Measurements from ENCODE around the gene TRPC1.

The TRPC1 gene

DNA sequence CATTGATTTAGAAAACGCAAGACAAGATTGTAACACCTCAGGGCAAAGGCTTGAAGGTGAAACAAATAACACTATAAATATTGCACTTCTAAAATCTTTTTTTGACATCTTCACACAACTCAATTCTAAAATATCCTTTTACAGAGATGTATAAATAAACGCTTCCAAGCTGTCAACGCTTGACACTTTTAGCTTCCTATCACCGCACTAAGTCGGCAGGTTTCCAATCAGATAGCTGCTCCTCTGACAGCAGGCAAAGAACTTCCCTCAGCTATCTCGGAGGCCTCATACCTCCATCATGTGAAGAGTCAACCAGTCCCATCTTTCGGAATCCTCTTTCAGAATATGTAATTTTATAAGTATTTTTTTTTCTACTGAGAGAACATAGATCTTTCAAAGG, 94.1 kb downstream of the TRPC1 start:
- H3K27me3 ChIP-seq (ENCODE audit: insufficient read depth, low read depth, severe bottlenecking), result no peaks in the 10 kb centered on the region
- TF ChIP-seq, protein P1, sequence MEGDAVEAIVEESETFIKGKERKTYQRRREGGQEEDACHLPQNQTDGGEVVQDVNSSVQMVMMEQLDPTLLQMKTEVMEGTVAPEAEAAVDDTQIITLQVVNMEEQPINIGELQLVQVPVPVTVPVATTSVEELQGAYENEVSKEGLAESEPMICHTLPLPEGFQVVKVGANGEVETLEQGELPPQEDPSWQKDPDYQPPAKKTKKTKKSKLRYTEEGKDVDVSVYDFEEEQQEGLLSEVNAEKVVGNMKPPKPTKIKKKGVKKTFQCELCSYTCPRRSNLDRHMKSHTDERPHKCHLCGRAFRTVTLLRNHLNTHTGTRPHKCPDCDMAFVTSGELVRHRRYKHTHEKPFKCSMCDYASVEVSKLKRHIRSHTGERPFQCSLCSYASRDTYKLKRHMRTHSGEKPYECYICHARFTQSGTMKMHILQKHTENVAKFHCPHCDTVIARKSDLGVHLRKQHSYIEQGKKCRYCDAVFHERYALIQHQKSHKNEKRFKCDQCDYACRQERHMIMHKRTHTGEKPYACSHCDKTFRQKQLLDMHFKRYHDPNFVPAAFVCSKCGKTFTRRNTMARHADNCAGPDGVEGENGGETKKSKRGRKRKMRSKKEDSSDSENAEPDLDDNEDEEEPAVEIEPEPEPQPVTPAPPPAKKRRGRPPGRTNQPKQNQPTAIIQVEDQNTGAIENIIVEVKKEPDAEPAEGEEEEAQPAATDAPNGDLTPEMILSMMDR (IDR thresholded peaks at IDR 0.05; ENCODE audit: low read depth, low read length), result no peak
- DNase-seq, result no peak
- H3K36me3 ChIP-seq, result no peaks in the 10 kb centered on the region
- no peak overlapping the region for H3K27ac ChIP-seq
- no peaks in the 10 kb centered on the region for H3K9me3 ChIP-seq (ENCODE audit: severe bottlenecking)
- H3K4me3 ChIP-seq (ENCODE audit: low read depth, low read length), result no peak overlapping the region

- no peak overlapping the region for H3K4me3 ChIP-seq (ENCODE audit: low read depth, low read length)
- no peaks in the 10 kb centered on the region for H3K9me3 ChIP-seq (ENCODE audit: severe bottlenecking)
- H3K27ac ChIP-seq, result no peak overlapping the region
- TF ChIP-seq, protein P1 (IDR thresholded peaks at IDR 0.05; ENCODE audit: low read depth, low read length), result no peak
- H3K36me3 ChIP-seq, result no peaks in the 10 kb centered on the region
- H3K27me3 ChIP-seq (ENCODE audit: insufficient read depth, low read depth, severe bottlenecking), result no peaks in the 10 kb centered on the region
- DNase-seq, result no peak
These were observed 94.8 kb downstream of the TRPC1 start for GRCh38 chr3:142818651-142819050.

DNA sequence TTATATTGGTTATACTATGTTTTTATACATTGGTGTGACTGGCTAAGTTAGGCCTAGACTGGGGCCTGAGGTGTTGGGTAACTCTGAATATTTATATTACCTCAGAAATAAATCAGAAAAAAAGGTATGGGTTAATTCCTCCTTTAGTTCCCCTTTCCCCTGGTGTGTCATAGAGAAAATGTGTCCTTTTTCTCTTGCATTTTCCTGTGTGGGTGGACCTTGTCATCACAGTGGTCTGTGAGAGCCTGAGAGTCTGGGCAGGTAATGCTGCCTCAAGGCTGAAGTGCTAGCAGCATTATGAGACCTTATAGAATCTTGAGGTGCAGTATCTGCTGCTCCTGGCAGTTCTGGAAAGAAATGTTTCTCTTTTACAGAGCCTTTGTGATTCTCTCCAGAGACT, 95.3 kb downstream of the TRPC1 start:
- H3K36me3 ChIP-seq, result no peaks in the 10 kb centered on the region
- TF ChIP-seq, protein P1 (IDR thresholded peaks at IDR 0.05; ENCODE audit: low read depth, low read length), result no peak
- no peak overlapping the region for H3K27ac ChIP-seq
- H3K27me3 ChIP-seq (ENCODE audit: insufficient read depth, low read depth, severe bottlenecking), result no peaks in the 10 kb centered on the region
- no peaks in the 10 kb centered on the region for H3K9me3 ChIP-seq (ENCODE audit: severe bottlenecking)
- DNase-seq, result no peak
- no peak overlapping the region for H3K4me3 ChIP-seq (ENCODE audit: low read depth, low read length)

DNA sequence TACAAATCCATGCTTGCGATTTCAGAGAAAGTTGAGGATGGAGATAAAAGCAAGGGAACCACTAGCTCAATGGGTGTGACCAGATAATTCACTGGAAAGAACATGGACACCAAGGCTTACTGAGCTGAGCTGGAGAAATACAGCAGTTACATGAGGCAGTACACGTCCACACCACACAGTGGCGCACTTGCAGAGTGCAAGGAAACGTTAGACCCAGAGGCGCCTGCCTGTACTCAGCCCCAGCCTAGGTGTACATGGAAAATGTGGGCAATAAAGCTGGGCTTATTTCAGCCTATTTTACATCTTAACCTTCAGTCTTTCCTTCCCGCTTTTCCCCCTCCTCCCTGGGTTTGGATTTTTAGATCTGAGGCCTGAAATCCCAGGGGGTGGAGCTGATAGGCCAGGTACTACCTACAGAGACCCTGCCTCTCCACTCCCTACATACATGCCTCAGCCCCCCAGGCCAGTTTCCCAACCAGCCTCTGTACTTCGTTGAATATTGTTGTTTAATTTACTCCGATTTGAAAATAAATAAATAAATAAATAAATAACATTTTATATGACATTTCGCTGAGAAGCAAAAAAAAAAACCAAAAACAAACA, 105.0 kb downstream of the TRPC1 start:
- Histone ChIP-seq H3K27me3 (ENCODE audit: insufficient read depth, low read depth, severe bottlenecking) (no peaks in the 10 kb centered on the region), H3K27ac (peak overlapping the region; percentile 47; the same call in 1 of the 2 replicates), H3K36me3 (no peaks in the 10 kb centered on the region), H3K9me3 (ENCODE audit: severe bottlenecking) (no peaks in the 10 kb centered on the region), H3K4me3 (ENCODE audit: low read depth, low read length) (no peak overlapping the region)
- DNase-seq, result peak; percentile 87
- TF ChIP-seq, protein P1 (IDR thresholded peaks at IDR 0.05; ENCODE audit: low read depth, low read length), result peak; percentile 95

DNA sequence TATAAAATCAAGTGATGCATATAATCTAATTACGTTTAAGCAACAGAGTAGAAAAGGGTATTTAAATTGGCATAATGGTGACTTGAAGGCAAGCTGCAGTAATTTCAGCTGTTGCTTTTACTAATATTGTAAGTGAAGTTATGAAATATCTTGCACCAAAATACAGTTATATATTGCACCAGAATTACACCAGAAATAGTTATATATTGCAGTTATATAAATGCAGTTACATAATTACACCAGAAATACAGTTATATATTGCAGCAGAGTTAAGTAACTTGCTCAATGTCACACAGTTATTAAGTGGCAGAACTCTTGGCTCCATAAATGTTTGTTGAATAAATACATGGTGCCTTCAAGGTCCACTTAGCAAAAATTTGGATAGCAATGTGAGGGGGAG, 113.7 kb downstream of the TRPC1 start:
- TF ChIP-seq, protein P1 (IDR thresholded peaks at IDR 0.05; ENCODE audit: low read depth, low read length), result no peak
- no peak overlapping the region for H3K4me3 ChIP-seq (ENCODE audit: low read depth, low read length)
- H3K36me3 ChIP-seq, result no peaks in the 10 kb centered on the region
- no peaks in the 10 kb centered on the region for H3K27me3 ChIP-seq (ENCODE audit: insufficient read depth, low read depth, severe bottlenecking)
- no peak overlapping the region for H3K27ac ChIP-seq
- no peak for DNase-seq
- no peaks in the 10 kb centered on the region for H3K9me3 ChIP-seq (ENCODE audit: severe bottlenecking)

- no peaks in the 10 kb centered on the region for H3K9me3 ChIP-seq (ENCODE audit: severe bottlenecking)
- TF ChIP-seq, protein P1 (IDR thresholded peaks at IDR 0.05; ENCODE audit: low read depth, low read length), result no peak
- DNase-seq, result no peak
- H3K27me3 ChIP-seq (ENCODE audit: insufficient read depth, low read depth, severe bottlenecking), result no peaks in the 10 kb centered on the region
- no peak overlapping the region for H3K27ac ChIP-seq
- no peak overlapping the region for H3K4me3 ChIP-seq (ENCODE audit: low read depth, low read length)
- H3K36me3 ChIP-seq, result no peaks in the 10 kb centered on the region
These were observed 116.0 kb downstream of the TRPC1 start for GRCh38 chr3:142839831-142840230.
